ENCODE results near the gene ZKSCAN5.

DNA sequence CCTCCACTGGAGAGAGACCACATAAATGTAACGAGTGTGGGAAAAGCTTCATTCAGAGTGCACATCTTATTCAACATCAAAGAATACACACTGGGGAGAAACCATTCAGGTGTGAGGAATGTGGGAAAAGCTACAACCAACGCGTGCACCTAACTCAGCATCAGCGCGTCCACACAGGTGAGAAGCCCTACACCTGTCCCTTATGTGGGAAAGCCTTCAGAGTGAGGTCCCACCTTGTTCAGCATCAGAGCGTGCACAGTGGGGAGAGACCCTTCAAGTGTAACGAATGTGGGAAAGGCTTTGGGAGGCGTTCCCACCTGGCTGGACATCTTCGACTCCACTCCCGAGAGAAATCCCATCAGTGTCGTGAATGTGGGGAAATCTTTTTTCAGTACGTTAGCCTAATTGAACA lies 26.9 kb downstream of the ZKSCAN5 start:
- TF ChIP-seq, protein P1, sequence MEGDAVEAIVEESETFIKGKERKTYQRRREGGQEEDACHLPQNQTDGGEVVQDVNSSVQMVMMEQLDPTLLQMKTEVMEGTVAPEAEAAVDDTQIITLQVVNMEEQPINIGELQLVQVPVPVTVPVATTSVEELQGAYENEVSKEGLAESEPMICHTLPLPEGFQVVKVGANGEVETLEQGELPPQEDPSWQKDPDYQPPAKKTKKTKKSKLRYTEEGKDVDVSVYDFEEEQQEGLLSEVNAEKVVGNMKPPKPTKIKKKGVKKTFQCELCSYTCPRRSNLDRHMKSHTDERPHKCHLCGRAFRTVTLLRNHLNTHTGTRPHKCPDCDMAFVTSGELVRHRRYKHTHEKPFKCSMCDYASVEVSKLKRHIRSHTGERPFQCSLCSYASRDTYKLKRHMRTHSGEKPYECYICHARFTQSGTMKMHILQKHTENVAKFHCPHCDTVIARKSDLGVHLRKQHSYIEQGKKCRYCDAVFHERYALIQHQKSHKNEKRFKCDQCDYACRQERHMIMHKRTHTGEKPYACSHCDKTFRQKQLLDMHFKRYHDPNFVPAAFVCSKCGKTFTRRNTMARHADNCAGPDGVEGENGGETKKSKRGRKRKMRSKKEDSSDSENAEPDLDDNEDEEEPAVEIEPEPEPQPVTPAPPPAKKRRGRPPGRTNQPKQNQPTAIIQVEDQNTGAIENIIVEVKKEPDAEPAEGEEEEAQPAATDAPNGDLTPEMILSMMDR (IDR thresholded peaks at IDR 0.05; ENCODE audit: low read depth, low read length, poor library complexity, severe bottlenecking), result no peak
- TF ChIP-seq EZH2phosphoT487 (IDR thresholded peaks at IDR 0.05; ENCODE audit: borderline replicate concordance, low read length), result no peak

Data from DOHH2 (cell line).